GM12891 (cell line): ENCODE measurements around the gene MOV10.

ENCODE experiments used
- PAX5 ChIP-seq: IDR thresholded peaks from 2 replicates; pipeline ENCODE4 v1.6.1; 2011; ENCODE audit warnings: low read length, moderate library complexity, mild to moderate bottlenecking; ENCODE audit not compliant: insufficient read depth, severe bottlenecking
- POLR2A ChIP-seq: IDR thresholded peaks from 2 replicates; pipeline ENCODE4 v1.6.1; 2011; ENCODE audit warnings: low read depth, low read length, control low read depth
- POLR2AphosphoS5 ChIP-seq: IDR thresholded peaks from 2 replicates; pipeline ENCODE4 v1.6.1; 2011; ENCODE audit warnings: low read depth, low read length, control low read depth
- POU2F2 ChIP-seq: IDR thresholded peaks from 2 replicates; pipeline ENCODE4 v1.6.1; 2011; ENCODE audit warnings: low read depth, mild to moderate bottlenecking, control low read depth, low read length, moderate library complexity
- SPI1 ChIP-seq: IDR thresholded peaks from 2 replicates; pipeline ENCODE4 v1.6.1; 2011; ENCODE audit warnings: low read depth, low read length, control low read depth
- TAF1 ChIP-seq: IDR thresholded peaks from 2 replicates; pipeline ENCODE4 v1.6.1; 2011; ENCODE audit warnings: low read depth, low read length, control low read depth

GRCh38 chr1:112697781-112698201 is 23.3 kb downstream of the MOV10 start:
- TF ChIP-seq POLR2A (no peak), TAF1 (no peak), POLR2AphosphoS5 (no peak), SPI1 (no peak), PAX5 (no peak), POU2F2 (no peak)
